AG20443 (cell line): ENCODE data around the gene ACOT11.

Experiments used
- DNase-seq: peaks from one replicate; pipeline ENCODE4 v3.0.0; 2012; ENCODE audit warnings: low spot score, mixed read lengths

Gene ACOT11

DNA sequence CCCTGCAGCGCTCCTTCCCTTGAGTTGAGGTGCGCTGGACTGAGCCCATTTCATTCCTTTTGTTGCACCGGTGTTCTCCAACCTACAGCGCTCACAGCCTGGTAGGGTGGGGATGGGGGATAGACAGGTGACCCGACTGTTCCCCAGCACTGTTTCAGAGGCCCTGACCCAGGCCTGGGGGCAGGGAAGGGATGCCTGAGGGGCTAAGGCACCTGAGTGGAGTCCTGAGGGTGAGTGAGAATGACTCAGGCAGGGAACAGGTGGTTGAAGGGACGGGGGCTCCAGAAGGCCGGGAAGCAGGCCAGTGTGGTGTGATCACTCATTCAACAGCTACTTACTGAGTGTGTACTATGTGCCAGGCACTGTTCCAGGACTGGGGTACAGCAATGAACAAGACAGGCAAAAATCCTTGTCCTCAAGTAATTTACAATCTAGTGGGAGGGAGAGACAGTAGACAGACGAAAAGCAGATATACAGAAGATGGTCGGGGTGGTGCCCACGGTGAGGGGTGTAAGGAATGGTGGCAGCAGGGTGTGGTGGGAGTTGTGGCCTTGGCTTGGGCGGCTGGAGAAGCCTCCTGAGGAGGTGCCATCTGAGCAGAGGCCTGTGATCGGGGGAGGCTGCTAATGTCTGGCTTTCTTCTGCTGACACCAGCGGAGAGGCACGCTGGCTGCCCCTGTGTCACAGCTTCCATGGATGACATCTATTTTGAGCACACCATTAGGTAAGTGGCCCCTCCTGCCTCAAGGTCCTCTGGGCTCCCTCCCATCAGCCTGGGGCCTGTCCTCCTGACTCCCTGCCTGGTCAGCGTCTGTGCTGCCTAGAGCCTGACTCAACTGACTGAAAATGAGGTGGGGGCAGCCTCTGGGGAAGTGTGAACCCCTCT, 37.4 kb downstream of the ACOT11 start:
- DNase-seq: no peak

DNA sequence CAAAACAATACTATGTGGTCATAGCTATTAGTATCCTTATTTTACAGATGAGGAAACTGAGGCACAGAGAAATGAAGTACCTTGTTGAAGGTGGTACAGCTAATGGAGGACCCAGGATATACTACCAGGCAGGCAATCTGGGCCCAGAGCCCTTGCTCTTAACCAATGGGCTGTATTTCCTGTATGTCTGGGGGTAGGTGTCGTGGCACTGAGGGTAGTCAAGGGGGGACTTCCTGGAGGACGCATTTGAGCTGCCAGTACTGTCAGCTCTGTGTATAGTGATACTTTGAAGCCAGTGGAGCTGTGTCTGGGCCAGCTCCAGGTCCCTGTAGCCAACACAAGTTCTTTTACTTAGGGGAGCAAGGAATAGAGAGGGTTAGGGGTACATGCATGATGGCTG, 40.3 kb downstream of the ACOT11 start:
- DNase-seq: no peak

DNA sequence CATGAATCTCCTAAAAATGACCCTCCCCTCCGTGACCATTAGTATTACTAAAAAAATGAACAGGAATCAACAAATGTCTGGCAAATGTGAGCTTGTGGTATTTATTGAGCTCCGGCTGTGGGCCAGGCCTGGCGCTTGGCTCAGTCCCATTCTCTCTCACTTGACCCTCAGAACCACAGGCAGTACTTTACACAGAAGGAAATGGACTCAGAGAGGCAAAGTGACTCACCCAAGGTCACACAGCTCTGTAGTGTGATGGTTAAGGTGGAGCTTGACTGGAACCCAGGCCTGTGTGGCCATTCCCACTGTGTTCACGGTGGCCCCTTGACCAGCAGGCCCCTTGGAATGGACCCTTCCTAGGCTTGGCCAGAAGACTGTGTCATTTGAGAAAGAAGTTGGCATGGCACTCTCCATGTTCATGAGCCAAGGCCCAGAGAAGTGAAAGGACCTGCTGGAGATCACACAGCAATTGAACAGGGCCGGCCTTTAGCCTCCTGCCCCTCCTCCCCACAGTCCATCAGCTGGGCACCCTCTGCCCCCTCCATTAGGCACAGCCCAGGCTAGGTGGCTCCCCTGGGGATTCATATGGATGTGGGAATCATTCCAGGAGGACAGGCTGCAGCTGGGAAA, 43.2 kb downstream of the ACOT11 start:
- DNase-seq: no peak

DNA sequence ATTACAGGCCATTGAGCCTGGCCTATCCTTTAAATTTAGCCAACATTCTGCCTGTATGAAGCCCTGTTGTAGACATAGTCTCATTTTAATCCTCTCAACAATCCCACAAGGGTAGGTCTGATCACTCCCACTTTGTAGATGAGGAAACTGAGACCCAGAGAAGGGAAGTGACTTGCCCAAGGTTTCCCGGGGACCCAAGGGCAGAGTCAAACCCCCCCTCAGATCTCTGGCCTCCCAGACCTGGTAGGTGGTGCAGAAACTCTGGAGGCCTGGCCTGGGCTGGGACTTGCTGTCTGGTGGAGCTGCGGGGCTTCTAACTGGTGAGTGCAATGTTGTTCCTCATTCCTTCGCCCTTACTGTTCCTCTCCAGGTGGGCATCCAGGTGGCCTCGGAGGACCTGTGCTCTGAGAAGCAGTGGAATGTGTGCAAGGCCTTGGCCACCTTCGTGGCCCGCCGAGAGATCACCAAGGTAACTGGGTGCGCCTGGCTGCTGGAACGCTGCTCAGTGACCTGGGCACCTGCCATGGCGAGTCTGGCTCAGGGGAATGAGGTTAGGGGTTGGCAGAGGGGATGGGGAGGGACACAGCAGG, 45.6 kb downstream of the ACOT11 start:
- no peak for DNase-seq

DNA sequence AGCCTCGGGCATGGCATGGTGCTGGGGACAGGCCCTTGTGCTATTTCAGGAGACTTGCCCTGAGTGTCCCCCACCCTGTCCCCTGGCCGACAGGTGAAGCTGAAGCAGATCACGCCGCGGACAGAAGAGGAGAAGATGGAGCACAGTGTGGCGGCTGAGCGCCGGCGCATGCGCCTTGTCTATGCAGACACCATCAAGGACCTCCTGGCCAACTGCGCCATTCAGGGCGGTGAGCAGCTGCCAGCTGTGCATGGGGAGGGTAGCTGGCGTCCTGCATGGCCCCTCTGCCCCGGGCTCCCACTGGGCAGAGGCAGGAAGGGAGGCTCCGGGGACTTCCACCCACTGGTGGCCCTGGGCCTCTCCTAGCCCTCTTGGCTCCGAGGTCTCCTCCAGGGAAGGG, 46.4 kb downstream of the ACOT11 start:
- no peak for DNase-seq

DNA sequence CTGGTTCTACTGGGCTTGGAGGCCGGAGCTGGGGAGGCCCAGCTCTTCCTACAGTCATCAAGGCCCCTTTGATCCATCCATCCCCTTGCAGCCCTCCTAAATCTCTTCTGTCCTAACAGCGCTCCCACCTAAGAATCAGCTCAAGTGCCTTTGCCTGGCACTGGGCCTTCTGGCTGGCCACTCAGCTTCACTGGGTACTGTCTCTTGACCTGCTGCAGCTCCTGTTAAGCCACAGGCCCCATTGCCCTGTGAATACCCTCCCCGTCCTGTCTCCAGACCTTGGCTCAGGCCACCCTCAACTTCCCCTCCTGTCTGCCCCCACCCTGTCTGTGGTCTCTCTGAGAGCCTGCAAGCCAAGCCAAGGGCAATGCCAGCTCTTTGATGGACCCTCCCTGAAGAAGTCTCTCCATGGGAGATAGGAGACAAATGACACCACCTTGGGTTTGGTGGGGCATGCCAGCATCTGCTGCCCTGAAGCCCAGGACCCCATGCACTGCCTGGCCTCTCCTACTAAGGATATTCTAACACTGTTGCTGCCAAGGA, 48.0 kb downstream of the ACOT11 start:
- no peak for DNase-seq

DNA sequence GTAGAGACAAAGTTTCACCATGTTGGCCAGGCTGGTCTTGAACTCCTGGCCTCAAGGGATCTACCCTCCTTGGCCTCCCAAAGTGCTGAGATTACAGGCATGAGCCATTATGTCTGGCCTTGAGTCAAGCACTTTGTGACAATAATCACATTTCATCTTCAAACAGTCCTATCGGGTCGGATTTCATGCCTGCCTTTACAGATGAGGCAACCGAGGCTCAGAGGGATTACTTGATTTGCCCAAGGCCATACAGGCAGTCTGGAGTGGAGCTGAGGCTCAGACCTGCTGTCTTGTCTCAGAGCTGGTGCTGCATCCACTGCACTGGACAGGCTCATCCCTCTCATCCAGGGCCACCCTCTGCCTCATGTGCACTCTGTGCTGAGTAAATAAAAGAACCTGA, 48.7 kb downstream of the ACOT11 start:
- no peak for DNase-seq

DNA sequence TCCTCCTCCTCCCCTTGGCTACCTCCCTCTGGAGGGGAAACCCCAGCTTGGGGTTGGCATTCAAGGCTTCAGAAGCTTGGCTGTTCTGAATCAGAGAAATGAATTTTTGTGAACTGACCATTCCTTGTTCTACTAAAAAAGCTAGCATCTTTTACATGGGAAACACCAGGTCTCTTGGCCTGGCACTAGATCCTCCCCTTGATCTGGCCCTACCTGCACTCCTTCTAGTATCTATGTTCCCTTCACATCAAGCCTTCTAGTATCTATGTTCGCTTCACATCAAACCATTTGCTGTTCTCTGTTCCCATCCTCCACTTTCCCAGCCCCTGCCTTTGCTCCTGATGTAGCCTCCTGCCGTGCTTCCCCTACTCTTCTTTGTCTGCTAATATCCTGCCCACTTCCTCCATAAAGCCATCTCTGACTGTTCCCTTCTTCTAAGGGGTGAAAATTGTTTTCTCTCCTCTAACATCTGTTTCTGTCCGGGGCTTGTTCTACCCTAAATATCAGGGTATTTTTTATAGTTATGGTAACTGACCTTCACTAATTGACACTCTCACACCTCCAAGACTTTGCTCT, 49.5 kb downstream of the ACOT11 start:
- DNase-seq: no peak

DNA sequence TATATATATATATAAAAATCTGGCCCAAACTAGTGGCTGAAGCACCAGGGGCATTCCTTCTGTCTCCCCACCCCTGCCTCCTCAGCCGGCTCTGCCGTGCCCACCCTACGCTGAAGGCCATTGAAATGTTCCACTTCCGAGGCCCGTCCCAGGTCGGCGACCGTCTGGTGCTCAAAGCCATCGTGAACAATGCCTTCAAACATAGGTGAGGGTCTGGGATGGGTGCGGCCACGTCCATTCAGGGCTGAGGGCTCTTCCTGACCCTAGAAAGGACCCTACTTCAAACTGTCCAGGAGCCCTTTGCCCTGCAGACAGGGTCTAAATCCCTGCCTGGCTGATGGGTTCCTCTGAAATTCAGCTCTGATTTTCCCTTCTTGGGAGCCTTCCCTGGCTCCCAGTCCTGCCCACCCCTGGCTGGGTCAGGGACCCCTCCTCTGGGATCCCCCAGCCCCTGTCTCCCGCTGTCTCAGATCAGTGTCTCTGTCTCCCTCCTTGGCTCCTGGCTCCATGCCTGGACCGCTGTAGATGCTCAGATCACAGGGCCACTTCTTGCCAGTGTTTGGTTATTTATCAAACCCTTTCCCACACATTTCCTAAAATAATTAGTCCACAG, 51.3 kb downstream of the ACOT11 start:
- no peak for DNase-seq

DNA sequence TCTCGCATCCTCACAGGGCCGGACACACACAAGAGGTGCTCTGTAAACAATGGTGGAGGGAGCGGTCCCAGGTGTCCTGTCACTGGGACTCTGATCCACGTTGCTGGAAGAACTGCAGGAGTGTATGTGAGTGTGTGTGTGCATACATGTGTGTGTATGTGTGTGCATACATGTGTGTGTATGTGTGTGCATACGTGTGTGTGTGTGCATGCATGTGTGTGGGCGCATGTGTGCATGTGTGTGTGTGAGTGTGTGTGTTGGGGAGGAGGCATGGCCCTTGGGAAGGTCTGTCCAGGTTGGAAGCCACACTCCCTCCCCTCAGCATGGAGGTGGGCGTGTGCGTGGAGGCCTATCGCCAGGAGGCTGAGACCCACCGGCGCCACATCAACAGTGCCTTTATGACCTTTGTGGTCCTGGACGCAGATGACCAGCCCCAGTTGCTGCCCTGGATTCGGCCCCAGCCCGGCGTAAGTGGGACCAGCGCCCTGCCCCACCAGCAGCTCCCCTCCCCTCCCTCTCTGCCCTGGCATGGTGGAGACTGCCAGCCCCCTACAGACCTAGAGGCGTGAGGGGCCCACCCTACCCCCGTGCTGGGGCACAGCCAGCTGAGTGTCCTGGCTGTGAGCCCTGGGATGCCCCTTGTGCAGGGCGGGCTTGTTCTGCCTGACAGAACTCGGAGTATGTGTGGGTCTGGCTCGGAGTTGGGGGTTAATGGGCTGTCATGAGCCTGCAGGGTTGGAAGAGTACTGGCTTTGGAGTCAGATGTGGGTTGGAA, 53.1 kb downstream of the ACOT11 start:
- DNase-seq: no peak

DNA sequence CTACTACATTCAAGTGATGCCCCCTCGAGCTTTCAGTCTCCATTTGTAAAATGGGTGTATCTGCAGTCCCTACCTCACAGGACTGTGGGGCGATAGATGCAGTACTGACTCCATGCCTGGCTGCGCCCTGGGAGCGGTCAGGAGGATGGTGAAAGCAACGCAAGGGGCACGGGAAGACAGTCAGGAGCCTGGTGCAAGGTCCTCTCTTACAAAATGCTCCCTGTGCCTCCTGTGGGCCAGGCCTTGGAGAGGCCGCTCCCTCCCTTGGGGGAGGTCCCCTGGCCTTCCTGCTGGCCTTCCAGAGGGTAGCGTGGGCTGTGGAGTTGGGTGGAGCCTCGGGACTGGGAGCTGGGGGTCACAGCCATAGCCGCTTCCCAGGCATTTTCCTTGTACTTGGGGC, 53.7 kb downstream of the ACOT11 start:
- DNase-seq: no peak

DNA sequence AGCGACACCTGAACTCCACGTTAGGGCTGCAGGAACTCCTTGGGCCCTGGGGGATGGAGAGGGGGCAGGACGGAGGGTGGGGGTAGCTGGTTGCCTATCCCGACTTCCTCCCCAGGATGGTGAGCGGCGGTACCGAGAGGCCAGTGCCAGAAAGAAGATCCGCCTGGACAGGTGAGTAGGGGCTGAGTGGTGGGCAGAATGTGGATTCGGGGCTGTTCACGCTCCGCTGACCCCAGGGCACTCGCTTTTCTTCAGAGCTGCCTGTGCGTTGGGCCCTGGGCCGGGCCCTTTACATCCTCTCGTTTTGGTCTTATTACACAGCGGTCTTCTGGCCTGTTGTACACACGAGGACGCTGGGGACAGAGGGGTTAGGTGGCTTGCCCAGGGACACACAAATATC, 54.5 kb downstream of the ACOT11 start:
- DNase-seq: no peak

DNA sequence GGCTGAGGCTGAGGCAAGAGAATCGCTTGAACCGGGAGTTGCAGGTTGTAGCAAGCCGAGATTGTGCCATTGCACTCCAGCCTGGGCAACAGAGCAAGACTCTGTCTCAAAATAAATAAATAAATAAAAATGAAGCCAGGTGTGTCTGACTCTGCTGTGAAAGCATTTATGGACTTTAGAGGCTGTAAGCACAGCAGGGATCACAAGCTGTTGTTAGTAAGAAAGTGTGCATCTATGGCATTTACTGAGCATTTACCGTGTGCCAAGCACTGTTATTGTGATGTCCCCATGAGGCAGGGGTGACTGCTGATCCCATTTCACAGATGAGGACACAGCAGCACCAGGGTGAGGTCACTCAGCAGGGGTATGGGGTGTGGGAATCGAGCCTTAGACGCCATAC, 55.2 kb downstream of the ACOT11 start:
- no peak for DNase-seq

DNA sequence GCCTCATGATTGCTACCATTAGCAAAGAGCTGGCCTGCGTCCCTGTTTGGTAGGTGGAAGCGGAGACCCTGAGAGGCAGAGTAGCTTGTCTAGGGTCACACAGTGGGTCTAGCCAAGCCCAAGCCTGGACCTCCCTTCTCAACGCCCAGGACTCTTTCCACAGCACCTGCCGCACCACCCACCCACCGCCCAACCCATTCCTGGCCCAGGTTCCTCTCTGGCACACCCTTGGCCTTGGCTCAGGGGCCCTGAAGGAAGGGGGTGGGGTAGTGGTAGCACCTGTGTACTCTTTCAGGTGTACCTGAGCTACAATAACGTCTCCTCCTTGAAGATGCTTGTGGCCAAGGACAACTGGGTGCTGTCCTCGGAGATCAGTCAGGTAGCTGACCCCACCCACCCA, 56.0 kb downstream of the ACOT11 start:
- DNase-seq: no peak

DNA sequence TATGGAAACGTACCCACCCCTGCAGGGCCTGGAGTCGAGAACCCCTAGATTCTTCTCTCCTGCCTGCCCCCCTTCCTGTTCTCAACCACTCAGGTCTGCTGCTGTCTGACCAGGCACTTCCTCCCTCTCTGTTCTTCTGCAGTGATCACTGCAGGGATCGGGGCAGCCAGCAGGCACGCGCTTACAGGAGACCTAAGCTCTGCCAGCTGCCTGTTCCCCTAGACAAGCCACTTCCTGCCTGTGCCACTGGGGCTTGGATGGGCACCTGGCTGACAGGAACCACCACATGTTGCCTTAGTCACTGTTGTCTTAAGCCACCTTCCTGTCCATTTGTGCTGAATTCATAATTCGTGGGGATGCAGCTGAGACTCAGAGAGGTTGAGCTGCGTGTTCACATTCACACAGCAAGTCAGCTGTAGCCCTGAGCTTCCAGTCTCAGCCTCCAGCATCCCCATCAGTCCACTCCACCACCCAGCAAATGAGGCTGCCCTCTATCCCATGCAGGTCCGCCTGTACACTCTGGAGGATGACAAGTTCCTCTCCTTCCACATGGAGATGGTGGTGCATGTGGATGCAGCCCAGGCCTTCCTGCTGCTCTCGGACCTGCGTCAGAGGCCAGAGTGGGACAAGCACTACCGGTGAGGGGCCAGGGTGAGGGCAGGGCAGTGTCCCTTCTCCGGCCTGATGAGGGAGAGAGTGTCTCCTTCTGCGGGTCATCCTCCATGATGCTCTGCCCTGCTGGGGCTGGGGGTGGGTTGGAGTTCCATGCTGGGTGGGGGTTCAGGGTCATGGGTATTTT, 56.7 kb downstream of the ACOT11 start:
- no peak for DNase-seq

DNA sequence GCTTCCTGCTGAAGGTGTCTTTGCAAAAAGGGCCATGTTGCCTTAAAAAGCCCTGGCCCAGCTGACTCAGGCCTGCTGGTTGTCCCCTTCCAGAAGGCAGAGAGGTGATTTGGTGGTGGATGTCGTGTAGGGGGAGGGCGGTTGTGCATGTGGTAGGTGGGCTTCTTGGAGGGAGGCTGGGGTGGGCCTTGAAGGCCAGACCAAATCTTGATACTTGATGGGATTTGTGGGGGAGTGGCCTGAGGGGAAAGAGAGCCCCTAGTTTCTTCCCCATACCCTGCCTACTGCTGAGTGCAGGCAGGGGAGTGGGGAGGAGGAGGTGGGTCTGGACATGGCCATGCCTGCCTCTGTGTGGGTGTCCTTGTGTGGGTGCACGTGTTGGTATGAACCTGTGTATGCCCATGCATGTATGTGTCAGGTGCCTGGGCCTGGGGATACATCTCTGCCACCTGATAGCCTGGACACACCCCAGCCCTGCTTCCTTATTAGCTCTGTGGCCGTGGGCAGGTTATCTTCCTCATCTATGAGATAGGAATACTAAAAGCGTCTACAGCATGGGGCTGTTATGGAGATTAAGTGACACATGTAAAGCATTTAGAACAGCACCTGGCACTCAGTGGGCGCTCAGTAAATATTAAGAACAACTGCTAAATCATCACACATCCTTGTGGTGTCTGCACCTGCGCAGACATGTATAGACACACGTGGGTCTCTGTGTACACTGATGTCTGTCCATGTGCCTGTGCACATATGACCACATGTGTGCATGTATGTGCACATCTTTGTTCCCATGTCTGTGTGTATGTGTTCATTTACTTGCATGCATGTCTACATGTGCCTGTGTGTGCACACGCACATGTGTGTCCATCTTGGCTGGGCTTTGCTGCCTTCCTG, 58.3 kb downstream of the ACOT11 start:
- DNase-seq: no peak

DNA sequence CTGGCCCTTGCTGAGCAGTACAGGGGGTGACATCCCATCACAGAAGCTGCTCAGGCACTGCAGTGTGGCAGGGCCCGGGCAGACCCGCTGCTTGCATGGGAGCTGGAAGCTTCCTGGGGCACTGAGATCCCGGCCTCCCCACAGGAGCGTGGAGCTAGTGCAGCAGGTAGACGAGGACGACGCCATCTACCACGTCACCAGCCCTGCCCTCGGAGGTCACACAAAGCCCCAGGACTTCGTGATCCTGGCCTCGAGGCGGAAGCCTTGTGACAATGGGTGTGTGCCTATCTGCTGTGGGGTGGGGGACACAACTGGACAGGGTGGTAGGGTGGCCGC, 58.9 kb downstream of the ACOT11 start:
- DNase-seq: no peak

DNA sequence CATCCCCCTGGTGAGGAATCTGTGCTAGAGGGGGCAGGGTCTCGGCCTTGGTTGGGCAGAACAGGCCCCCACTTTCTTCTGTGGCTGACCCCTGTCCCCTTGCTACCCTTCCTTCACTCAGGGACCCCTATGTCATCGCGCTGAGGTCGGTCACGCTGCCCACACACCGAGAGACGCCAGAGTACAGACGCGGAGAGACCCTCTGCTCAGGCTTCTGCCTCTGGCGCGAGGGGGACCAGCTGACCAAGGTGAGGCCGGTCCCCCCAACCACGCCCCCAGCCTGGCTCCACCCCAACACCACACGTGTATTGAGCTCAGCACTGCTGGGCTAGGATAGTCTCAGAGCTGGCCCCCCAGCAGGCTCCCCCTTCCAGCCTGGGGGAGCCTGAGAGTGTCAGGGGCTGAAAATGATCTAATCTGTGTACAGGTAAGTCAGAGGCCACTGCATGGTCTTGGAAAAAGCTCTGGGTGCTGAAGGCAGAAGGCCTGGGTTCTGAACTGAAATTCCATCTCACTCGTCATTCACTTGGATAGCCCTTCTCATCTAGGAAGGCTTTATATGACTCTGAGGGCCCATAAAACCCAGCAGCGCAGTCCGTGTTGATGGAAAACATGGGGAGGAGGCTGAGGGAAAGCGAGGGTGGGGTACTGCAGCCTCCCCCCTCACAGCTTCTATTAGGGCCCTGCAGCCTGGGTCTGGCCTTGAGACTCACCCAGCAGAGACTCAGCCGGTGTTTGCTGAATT, 60.0 kb downstream of the ACOT11 start:
- no peak for DNase-seq
